ENCODE data around the gene ASB2.

ASB2 gene

DNA sequence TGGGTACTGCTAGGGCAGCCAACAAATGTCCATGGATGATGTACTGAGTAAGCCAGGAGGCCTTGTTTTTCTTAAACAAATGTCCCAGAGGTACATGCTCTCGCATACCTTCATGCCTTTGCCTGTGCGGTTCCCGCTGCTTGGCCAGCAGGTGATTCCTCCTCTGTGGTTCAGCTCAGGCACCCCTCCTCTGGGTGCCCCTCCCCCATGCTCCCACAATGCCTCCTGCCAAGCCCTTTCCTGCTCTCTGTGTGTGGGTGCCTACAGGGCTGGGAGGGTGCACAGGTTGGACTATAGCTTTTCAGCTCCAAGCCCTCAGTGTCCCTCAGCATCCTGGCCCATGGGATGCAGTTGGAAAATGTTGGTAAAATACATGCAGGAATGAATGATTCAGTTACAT is 23.5 kb downstream of the ASB2 start:
- TF ChIP-seq ZNF274 (IDR thresholded peaks at IDR 0.05; ENCODE audit: low read depth, low read length), result no peak
- no peak for TF ChIP-seq SUZ12 (IDR thresholded peaks at IDR 0.05; ENCODE audit: extremely low read depth, insufficient read depth, insufficient read length)
- TF ChIP-seq YY1 (IDR thresholded peaks at IDR 0.05; ENCODE audit: insufficient read depth, insufficient read length), result no peak
- no peak for DNase-seq (ENCODE audit: low read depth, low spot score)
- Histone ChIP-seq H3K4me3 (ENCODE audit: insufficient read length, low read depth) (no peak overlapping the region), H3K9ac (ENCODE audit: insufficient read length, low read depth) (no peak overlapping the region), H3K27me3 (ENCODE audit: insufficient read depth, insufficient read length) (peaks cover under 1% of the 10 kb centered on the region), H3K4me1 (ENCODE audit: insufficient read depth, insufficient read length) (peaks cover 15% of the 10 kb centered on the region), H3K9me3 (ENCODE audit: insufficient read depth, low read length) (no peaks in the 10 kb centered on the region), H3K36me3 (ENCODE audit: insufficient read depth, insufficient read length, low read length) (no peaks in the 10 kb centered on the region)

DNA sequence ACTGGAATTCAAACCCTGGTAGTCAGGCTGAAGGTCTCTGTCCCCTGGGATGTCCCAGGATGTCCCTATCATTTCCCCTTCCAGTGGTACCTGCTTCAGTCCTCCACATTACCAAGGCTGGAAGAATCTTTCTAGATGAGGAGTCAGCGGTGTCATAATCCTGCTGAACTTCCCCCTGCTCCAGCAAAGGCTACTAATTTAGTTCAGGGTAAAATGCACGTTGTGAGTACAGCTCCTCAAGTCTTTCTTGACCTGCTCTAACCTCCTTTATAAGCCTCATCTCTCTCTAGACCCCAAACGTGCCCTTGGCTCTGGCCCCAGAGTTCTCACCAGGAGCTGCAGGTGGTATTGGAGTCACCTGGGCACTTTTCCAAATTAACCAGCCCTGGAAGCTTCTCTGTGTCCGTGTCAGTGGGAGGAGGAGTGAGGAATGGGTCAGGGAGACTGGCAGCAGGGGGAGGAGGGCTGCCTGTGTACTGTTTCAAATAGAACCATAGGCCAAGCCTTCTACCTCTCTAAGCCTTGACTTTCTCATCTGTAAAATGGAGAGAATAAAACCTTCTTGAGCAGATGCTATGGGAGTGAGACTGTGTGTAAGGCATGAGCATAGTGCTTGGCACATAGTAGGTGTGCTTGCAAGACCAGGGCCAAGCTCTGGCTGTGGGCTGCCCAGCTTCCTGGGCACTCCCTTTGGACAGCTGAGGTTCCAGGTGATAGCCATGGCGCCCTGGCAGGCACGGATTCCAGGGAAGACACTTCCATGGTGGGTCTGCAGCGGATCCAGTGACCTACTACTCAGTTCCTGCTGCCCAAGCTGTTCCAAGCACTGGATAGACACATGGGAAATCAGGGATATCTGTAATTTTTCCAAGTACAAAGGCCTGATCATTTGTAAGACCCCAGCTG is 24.5 kb downstream of the ASB2 start:
- H3K9ac ChIP-seq (ENCODE audit: insufficient read length, low read depth), result no peak overlapping the region
- H3K27me3 ChIP-seq (ENCODE audit: insufficient read depth, insufficient read length), result no peaks in the 10 kb centered on the region
- no peak overlapping the region for H3K4me3 ChIP-seq (ENCODE audit: insufficient read length, low read depth)
- no peak for DNase-seq (ENCODE audit: low read depth, low spot score)
- no peaks in the 10 kb centered on the region for H3K9me3 ChIP-seq (ENCODE audit: insufficient read depth, low read length)
- H3K4me1 ChIP-seq (ENCODE audit: insufficient read depth, insufficient read length), result peaks cover 17% of the 10 kb centered on the region
- no peaks in the 10 kb centered on the region for H3K36me3 ChIP-seq (ENCODE audit: insufficient read depth, insufficient read length, low read length)
- no peak for TF ChIP-seq YY1 (IDR thresholded peaks at IDR 0.05; ENCODE audit: insufficient read depth, insufficient read length)

DNA sequence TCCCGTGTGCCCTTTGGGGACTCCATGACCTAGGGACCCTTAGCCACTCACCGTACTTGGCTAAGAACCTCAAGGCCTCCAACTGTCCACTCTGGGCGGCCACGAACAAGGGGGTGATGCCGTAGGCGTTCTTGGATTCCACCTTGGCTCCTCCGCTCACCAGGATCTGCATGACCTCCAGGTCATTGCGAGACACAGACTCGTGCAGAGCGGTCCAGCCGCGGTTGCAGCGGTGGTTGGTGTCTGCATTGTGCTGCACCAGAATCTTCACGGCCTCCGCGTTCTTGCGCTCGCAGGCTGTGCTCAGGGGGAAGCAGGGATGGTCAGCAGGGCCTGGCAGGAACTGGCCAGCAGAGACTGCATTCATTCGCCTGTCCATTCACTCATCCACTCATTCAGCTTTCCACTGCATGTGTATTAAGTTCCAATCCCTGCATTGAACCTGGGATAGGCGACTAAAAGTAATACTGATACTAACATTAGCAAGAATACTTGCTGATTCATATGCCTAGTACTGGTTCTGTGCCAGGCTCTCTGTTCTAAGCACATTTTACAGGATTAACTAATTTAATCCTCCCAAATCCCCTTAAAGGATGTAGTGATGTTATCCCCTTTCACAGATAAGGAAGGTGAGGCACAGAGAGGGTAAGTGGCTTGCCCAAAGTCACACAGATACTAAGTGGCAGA is 25.3 kb downstream of the ASB2 start:
- Histone ChIP-seq H3K4me3 (ENCODE audit: insufficient read length, low read depth) (no peak overlapping the region), H3K9me3 (ENCODE audit: insufficient read depth, low read length) (no peaks in the 10 kb centered on the region), H3K9ac (ENCODE audit: insufficient read length, low read depth) (no peak overlapping the region), H3K4me1 (ENCODE audit: insufficient read depth, insufficient read length) (peaks cover 13% of the 10 kb centered on the region), H3K27me3 (ENCODE audit: insufficient read depth, insufficient read length) (no peaks in the 10 kb centered on the region), H3K36me3 (ENCODE audit: insufficient read depth, insufficient read length, low read length) (no peaks in the 10 kb centered on the region)
- no peak for DNase-seq (ENCODE audit: low read depth, low spot score)
- TF ChIP-seq SUZ12 (IDR thresholded peaks at IDR 0.05; ENCODE audit: extremely low read depth, insufficient read depth, insufficient read length) (no peak), ZNF274 (IDR thresholded peaks at IDR 0.05; ENCODE audit: low read depth, low read length) (no peak), YY1 (IDR thresholded peaks at IDR 0.05; ENCODE audit: insufficient read depth, insufficient read length) (no peak)

DNA sequence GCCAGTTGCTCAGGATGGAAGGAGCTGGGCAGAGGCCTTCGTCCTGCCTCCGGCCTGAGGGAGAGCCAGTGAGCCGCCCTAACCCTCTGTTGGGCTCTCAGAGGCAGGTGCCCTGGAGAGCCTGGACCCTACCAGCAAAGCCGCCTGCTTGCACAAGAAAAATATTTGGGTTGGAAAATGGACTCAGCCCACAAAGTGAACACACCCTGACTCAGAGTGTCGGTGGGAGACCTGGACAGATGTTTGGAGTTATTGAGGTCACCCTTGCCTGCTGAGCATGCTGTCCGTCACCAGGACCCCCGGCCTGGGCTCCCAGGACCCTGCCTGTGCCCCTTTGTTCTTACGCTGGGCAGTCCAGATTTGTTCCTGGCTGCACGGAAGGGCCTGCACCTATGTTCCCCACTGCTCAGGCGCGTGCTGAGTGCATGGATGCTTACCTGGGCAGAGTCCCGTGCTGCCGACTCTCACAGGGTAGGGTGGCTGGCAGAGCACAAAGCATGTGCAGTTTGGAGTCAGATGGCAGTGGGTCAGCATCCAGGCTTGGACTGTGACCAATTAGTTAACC is 26.8 kb downstream of the ASB2 start:
- H3K4me1 ChIP-seq (ENCODE audit: insufficient read depth, insufficient read length), result peaks cover 9% of the 10 kb centered on the region
- H3K36me3 ChIP-seq (ENCODE audit: insufficient read depth, insufficient read length, low read length), result no peaks in the 10 kb centered on the region
- H3K4me3 ChIP-seq (ENCODE audit: insufficient read length, low read depth), result no peak overlapping the region
- TF ChIP-seq YY1 (IDR thresholded peaks at IDR 0.05; ENCODE audit: insufficient read depth, insufficient read length) (no peak), ZNF274 (IDR thresholded peaks at IDR 0.05; ENCODE audit: low read depth, low read length) (no peak), SUZ12 (IDR thresholded peaks at IDR 0.05; ENCODE audit: extremely low read depth, insufficient read depth, insufficient read length) (no peak)
- H3K27me3 ChIP-seq (ENCODE audit: insufficient read depth, insufficient read length), result no peaks in the 10 kb centered on the region
- DNase-seq (ENCODE audit: low read depth, low spot score), result no peak
- H3K9ac ChIP-seq (ENCODE audit: insufficient read length, low read depth), result no peak overlapping the region
- H3K9me3 ChIP-seq (ENCODE audit: insufficient read depth, low read length), result no peaks in the 10 kb centered on the region

DNA sequence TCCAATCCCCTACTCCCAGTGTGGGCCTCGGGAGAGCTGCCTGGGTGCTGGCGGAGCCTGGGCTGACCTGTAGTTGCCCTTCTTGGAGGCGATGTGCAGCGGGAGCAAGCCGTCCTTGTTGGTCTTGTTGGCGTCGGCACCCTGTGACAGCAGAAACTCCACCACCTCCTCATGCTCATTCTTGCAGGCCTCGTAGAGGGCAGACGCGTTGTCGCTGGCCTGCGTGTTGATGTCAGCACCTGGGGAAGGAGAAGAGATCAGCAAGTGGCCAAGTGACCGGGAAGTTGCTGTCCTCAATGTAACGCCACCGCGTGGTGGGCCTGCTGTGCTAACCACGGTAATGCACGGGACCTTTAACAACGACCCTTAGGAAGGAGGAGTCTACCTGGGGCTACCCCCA is 29.1 kb downstream of the ASB2 start:
- no peaks in the 10 kb centered on the region for H3K36me3 ChIP-seq (ENCODE audit: insufficient read depth, insufficient read length, low read length)
- no peak for TF ChIP-seq SUZ12 (IDR thresholded peaks at IDR 0.05; ENCODE audit: extremely low read depth, insufficient read depth, insufficient read length)
- TF ChIP-seq YY1 (IDR thresholded peaks at IDR 0.05; ENCODE audit: insufficient read depth, insufficient read length), result no peak
- no peak for TF ChIP-seq ZNF274 (IDR thresholded peaks at IDR 0.05; ENCODE audit: low read depth, low read length)
- no peak for DNase-seq (ENCODE audit: low read depth, low spot score)
- no peaks in the 10 kb centered on the region for H3K27me3 ChIP-seq (ENCODE audit: insufficient read depth, insufficient read length)
- H3K4me3 ChIP-seq (ENCODE audit: insufficient read length, low read depth), result no peak overlapping the region
- H3K4me1 ChIP-seq (ENCODE audit: insufficient read depth, insufficient read length), result peaks cover 5% of the 10 kb centered on the region
- H3K9me3 ChIP-seq (ENCODE audit: insufficient read depth, low read length), result no peaks in the 10 kb centered on the region
- H3K9ac ChIP-seq (ENCODE audit: insufficient read length, low read depth), result no peak overlapping the region

DNA sequence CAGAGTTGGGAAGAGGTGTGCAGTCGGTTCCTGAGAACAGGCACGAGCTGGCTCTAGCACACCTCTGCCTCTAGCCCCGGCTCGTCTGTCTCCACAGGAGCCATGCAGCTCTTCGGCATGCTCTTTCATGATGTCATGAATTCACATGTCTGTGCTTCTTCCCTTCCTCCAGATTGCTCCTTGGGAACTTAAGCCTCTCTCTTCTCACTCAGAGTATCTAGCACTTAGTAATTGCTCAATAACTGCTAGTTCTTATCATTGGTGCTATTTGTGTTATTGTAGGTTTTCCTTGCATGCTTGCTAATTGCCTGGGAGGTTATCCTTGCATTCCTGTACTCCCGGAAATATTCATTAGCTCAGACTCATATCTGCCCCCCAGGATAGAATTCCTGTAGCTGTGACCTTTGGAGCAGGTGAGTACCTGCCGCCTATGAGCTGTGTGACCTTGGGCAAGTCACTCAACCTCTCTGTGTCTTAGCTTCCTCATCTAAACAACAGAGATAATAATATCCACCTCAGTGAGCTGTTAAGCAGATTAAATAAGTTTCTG is 29.8 kb downstream of the ASB2 start:
- no peak for DNase-seq (ENCODE audit: low read depth, low spot score)
- Histone ChIP-seq H3K4me3 (ENCODE audit: insufficient read length, low read depth) (no peak overlapping the region), H3K9ac (ENCODE audit: insufficient read length, low read depth) (no peak overlapping the region), H3K4me1 (ENCODE audit: insufficient read depth, insufficient read length) (peaks cover 5% of the 10 kb centered on the region), H3K36me3 (ENCODE audit: insufficient read depth, insufficient read length, low read length) (no peaks in the 10 kb centered on the region), H3K9me3 (ENCODE audit: insufficient read depth, low read length) (no peaks in the 10 kb centered on the region), H3K27me3 (ENCODE audit: insufficient read depth, insufficient read length) (no peaks in the 10 kb centered on the region)
- no peak for TF ChIP-seq YY1 (IDR thresholded peaks at IDR 0.05; ENCODE audit: insufficient read depth, insufficient read length)
- no peak for TF ChIP-seq ZNF274 (IDR thresholded peaks at IDR 0.05; ENCODE audit: low read depth, low read length)
- TF ChIP-seq SUZ12 (IDR thresholded peaks at IDR 0.05; ENCODE audit: extremely low read depth, insufficient read depth, insufficient read length), result no peak

DNA sequence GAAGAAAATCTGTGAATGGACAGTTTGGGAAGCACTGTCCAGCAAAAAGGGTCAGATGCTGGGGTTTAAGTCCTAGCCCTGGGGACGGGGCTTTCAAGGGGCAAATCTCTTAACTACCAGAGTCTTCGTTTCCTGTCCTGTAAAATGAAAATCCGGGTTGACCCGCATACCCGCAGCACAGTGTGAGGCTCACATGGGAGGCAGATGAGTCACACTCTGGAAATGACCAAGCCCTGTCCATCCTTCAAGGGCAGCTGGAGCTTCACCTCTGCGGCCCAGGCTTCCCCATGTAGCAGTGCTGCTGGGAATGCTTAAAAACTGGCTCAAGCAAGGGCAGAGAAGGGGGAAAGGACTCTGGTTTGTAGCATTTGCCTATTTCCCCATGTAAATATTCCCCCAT is 30.3 kb downstream of the ASB2 start:
- Histone ChIP-seq H3K4me1 (ENCODE audit: insufficient read depth, insufficient read length) (peaks cover 5% of the 10 kb centered on the region), H3K27me3 (ENCODE audit: insufficient read depth, insufficient read length) (no peaks in the 10 kb centered on the region), H3K36me3 (ENCODE audit: insufficient read depth, insufficient read length, low read length) (no peaks in the 10 kb centered on the region), H3K9ac (ENCODE audit: insufficient read length, low read depth) (no peak overlapping the region), H3K9me3 (ENCODE audit: insufficient read depth, low read length) (no peaks in the 10 kb centered on the region), H3K4me3 (ENCODE audit: insufficient read length, low read depth) (no peak overlapping the region)
- TF ChIP-seq SUZ12 (IDR thresholded peaks at IDR 0.05; ENCODE audit: extremely low read depth, insufficient read depth, insufficient read length) (no peak), ZNF274 (IDR thresholded peaks at IDR 0.05; ENCODE audit: low read depth, low read length) (no peak)
- no peak for DNase-seq (ENCODE audit: low read depth, low spot score)

Data from NT2/D1 (cell line).